Thyroid gland (tissue), 4 donors: Measurements from ENCODE around the gene DNAH10. TPM values are rescaled to one million over a fixed set of nuclear protein-coding genes. Genes with fewer than 3 reads are reported as not detected.

ENCODE experiments used
- DNase-seq, 2 donors: peaks; one replicate each; pipeline ENCODE4 v3.0.0-alpha.2; 2019
- H3K27ac ChIP-seq, 3 donors: fragments of 200-600 bp; sonication (generic); 1 replicate in 2 of 3; 2 replicates in 1 of 3; pipeline ENCODE4 v1.5.1; 2016 to 2019; ENCODE audit warnings: mild to moderate bottlenecking in 1 of 3, moderate library complexity in 1 of 3
- H3K27me3 ChIP-seq: fragments of 200-600 bp; sonication (generic); one replicate; pipeline ENCODE4 v1.5.1; 2019
- H3K36me3 ChIP-seq, 2 donors: fragments of 200-600 bp; sonication (generic); one replicate each; pipeline ENCODE4 v1.5.1; 2016 to 2019
- H3K4me1 ChIP-seq, 2 donors: fragments of 200-600 bp; sonication (generic); one replicate each; pipeline ENCODE4 v1.5.1; 2017 to 2019
- H3K4me3 ChIP-seq, 3 donors: fragments of 200-600 bp; sonication (generic); replicated peaks in 1 of 3; 1 replicate in 2 of 3; 2 replicates in 1 of 3; pipeline ENCODE4 v1.5.1; 2016; ENCODE audit warnings: mild to moderate bottlenecking in 1 of 3
- H3K9me3 ChIP-seq: fragments of 200-600 bp; sonication (generic); one replicate; pipeline ENCODE4 v1.5.1; 2017
- POLR2A ChIP-seq, 2 donors: fragments of 450-650 bp; IDR thresholded peaks; one replicate each; pipeline ENCODE4 v1.6.1; 2017; ENCODE audit warnings: antibody characterized with exemption in 2 of 2, mild to moderate bottlenecking in 2 of 2, moderate library complexity in 1 of 2
- WGBS, 2 donors: methylation state at CpG; one replicate each; pipeline ENCODE4 v1.1.5; 2017; 5-methylcytosine and 5-hydroxymethylcytosine counted together
- intact Hi-C: fragments of 100-400 bp; cut with DNase I; formaldehyde crosslinking; loops from one replicate; pipeline ENCODE4 v1.15.1; 2023
- total RNA-seq, 4 donors: library from RNA; depleted of rRNA; stranded (reverse); fragments of >200 nt; gene quantifications; one replicate each; pipeline ENCODE4 v1.2.3, GENCODE V29; 2016
- TF ChIP-seq, protein P1 (sequence below), 6 experiments: fragments of 200-600 bp in 3 of 6; fragments of 450-650 bp in 3 of 6; sonication (generic) in 3 of 6; IDR thresholded peaks; one replicate each; pipeline ENCODE4 v1.5.1; 2016 to 2019; ENCODE audit warnings: antibody characterized with exemption in 6 of 6, mild to moderate bottlenecking in 2 of 6, inconsistent platforms in 1 of 6, moderate library complexity in 1 of 6

DNAH10 gene
- total RNA-seq, 4 donors from 2014 or later, result 0.10 to 0.33 (median 0.27) TPM; not detected in 1

DNA sequence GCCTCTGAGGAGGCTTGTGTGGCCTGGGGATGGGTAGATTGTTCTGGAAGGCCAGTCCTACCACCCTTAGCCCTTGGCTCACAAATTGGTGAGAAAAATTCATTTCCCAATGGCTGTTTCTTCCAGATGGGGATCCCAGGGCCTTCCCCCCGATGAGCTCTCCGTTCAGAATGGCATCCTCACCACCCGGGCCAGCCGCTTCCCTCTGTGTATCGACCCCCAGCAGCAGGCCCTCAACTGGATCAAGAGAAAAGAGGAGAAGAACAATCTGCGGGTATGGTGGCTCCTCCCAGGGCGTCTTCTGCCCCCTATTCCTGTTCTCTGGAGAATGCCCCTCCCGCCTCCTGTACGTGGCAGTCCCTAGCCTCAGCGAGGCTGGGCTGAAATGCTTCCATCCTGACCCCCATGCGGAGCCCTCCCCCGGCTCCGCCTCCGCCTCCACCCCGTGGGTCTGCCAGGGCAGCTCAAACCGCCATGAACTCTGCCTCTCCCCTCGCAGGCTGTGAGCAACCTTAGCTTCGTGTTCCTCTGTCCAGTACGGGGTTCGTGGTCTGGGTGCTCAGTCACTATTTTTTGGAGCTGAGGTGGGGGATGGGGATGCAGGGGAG, 152.7 kb downstream of the DNAH10 start:
- Histone ChIP-seq H3K36me3 (no peaks in the 10 kb centered on the region), H3K4me3 (no peak overlapping the region), H3K27ac (no peak overlapping the region), H3K27me3 (no peaks in the 10 kb centered on the region), H3K9me3 (no peaks in the 10 kb centered on the region), H3K4me1 (no peaks in the 10 kb centered on the region)
- 55 to 58% methylated on average over 20 of the region's 20 CpGs for WGBS, 2 donors
- TF ChIP-seq POLR2A (IDR thresholded peaks at IDR 0.05), result no peak
- TF ChIP-seq, protein P1, sequence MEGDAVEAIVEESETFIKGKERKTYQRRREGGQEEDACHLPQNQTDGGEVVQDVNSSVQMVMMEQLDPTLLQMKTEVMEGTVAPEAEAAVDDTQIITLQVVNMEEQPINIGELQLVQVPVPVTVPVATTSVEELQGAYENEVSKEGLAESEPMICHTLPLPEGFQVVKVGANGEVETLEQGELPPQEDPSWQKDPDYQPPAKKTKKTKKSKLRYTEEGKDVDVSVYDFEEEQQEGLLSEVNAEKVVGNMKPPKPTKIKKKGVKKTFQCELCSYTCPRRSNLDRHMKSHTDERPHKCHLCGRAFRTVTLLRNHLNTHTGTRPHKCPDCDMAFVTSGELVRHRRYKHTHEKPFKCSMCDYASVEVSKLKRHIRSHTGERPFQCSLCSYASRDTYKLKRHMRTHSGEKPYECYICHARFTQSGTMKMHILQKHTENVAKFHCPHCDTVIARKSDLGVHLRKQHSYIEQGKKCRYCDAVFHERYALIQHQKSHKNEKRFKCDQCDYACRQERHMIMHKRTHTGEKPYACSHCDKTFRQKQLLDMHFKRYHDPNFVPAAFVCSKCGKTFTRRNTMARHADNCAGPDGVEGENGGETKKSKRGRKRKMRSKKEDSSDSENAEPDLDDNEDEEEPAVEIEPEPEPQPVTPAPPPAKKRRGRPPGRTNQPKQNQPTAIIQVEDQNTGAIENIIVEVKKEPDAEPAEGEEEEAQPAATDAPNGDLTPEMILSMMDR (IDR thresholded peaks at IDR 0.05), result no peak
- no peak for DNase-seq
- intact Hi-C loops, result loop anchor here (5.0 kb wide), 1 partner anchor 112 kb away; no protein-coding TSS in a partner anchor

DNA sequence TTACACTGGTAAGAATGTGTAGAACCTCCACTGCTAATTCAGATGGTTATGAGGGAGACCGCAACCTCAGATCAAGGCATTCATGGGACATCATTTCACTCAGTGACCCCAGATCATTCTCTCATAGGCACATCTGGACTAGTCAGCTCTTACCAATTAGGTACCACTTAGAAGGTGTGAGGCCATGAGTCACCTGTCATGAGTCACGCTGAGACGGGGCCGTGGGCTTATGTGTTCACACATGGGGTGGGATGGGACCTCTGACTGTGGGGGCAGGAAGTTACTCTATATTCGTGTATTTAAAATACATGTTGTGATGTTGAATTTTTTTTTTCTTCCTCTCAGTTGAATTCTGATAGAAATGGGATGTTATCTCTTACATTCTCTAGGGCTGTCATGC, 154.6 kb downstream of the DNAH10 start:
- H3K36me3 ChIP-seq, result no peaks in the 10 kb centered on the region
- no peaks in the 10 kb centered on the region for H3K27me3 ChIP-seq
- no peak overlapping the region for H3K4me3 ChIP-seq
- H3K4me1 ChIP-seq, result no peaks in the 10 kb centered on the region
- TF ChIP-seq, protein P1 (IDR thresholded peaks at IDR 0.05), result no peak
- TF ChIP-seq POLR2A (IDR thresholded peaks at IDR 0.05), result no peak
- WGBS, 2 donors, result 86 to 87% methylated on average over 5 of the region's 5 CpGs
- H3K9me3 ChIP-seq, result no peaks in the 10 kb centered on the region
- intact Hi-C loops, result no loop called here
- DNase-seq, result no peak
- no peak overlapping the region for H3K27ac ChIP-seq

DNA sequence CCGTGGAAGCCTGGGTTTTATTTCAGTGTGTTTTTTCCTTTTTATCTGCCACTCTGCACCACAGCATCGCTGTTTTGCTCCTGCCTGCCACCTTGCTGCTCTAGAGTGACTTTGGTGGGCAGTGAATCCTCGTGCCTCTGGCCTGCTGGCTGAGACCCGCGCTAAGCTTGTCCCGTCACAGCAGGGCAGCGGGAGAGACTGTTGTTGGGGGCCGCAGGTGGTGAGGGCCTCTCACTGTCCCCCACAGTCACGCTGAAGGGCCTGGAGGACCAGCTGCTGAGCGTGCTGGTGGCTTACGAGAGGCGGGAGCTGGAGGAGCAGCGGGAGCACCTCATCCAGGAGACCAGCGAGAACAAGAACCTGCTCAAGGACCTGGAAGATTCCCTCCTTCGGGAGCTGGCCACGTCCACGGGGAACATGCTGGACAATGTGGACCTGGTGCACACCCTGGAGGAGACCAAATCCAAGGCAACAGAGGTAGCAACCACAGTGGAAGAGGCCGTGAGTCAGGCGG, 155.3 kb downstream of the DNAH10 start:
- H3K27ac ChIP-seq, result no peak overlapping the region
- TF ChIP-seq, protein P1 (IDR thresholded peaks at IDR 0.05), result no peak
- TF ChIP-seq POLR2A (IDR thresholded peaks at IDR 0.05), result no peak
- 85 to 86% methylated on average over 19 of the region's 19 CpGs for WGBS, 2 donors
- DNase-seq, result no peak
- H3K36me3 ChIP-seq, result no peaks in the 10 kb centered on the region
- no peak overlapping the region for H3K4me3 ChIP-seq
- no peaks in the 10 kb centered on the region for H3K4me1 ChIP-seq
- intact Hi-C loops, result no loop called here
- H3K9me3 ChIP-seq, result no peaks in the 10 kb centered on the region
- H3K27me3 ChIP-seq, result no peaks in the 10 kb centered on the region

DNA sequence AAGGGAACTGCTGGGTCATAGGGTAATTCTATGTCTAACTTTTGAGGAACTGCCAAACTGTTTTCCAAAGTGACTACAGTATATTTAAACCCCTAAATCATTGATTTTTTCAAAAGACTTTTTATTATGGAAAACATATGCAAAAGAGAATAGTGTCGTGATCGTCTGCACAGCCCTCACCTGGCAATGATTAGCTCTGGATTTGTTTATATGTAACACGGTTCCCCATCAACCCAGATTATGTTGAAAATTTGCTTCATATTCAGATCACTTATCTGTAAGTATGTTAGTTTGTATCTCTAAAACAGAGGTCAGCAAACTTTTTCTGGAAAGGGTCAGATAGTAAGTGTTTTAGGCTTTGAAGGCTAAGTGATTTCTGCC, 157.9 kb downstream of the DNAH10 start:
- intact Hi-C loops, result no loop called here
- no peak overlapping the region for H3K27ac ChIP-seq
- 79 to 83% methylated on average over 3 of the region's 3 CpGs for WGBS, 2 donors
- H3K27me3 ChIP-seq, result no peaks in the 10 kb centered on the region
- TF ChIP-seq POLR2A (IDR thresholded peaks at IDR 0.05), result no peak
- TF ChIP-seq, protein P1 (IDR thresholded peaks at IDR 0.05), result no peak
- H3K4me3 ChIP-seq, result no peak overlapping the region
- H3K36me3 ChIP-seq, result no peaks in the 10 kb centered on the region
- DNase-seq, result no peak
- H3K9me3 ChIP-seq, result no peaks in the 10 kb centered on the region
- no peaks in the 10 kb centered on the region for H3K4me1 ChIP-seq

DNA sequence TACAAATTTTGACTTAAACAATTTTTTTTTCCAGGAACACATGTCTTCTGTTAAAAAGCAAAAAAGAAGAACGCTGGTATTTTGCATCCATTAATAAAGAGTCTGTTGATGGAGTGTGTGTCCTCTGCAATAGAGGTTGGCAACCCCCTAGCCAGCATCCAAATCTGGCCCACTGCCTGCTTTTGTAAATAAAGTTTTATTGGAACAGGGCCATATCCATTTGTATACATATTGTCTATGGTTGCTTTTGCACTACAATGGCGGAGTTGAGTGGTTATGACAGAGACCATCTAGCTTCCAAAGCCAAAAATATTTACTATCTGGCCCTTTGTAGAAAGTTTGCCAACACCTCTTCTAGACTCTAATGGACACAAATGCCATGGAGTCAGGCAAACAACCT, 160.9 kb downstream of the DNAH10 start:
- no peak for TF ChIP-seq POLR2A (IDR thresholded peaks at IDR 0.05)
- TF ChIP-seq, protein P1 (IDR thresholded peaks at IDR 0.05), result no peak
- DNase-seq, result no peak
- Histone ChIP-seq H3K27me3 (no peaks in the 10 kb centered on the region), H3K9me3 (no peaks in the 10 kb centered on the region), H3K4me3 (no peak overlapping the region), H3K4me1 (no peaks in the 10 kb centered on the region), H3K27ac (no peak overlapping the region), H3K36me3 (no peaks in the 10 kb centered on the region)
- intact Hi-C loops, result no loop called here
- WGBS, 2 donors, result 92 to 99% methylated on average over 2 of the region's 2 CpGs
